ENCODE data around the gene VWCE.
"Not testable (repeated sequence)": the region's sequence is repeated elsewhere in the genome, so short reads cannot be mapped to it uniquely, and the experiment has no call there.

The VWCE gene

GRCh38 chr11:61210629-61211028 is 84.5 kb downstream of the VWCE start:
- CTCF ChIA-PET; H3K4me3 ChIP-seq (ENCODE audit: low read depth, low read length); POLR2A ChIA-PET; DNase-seq (ENCODE audit: low read depth, low spot score): not testable (repeated sequence)

Measured in AG04449 (cell line).